NCI-H146 treated with DMSO at 0.1 percent for 48 hours (cell line): ENCODE results near the gene ELAC1.

Source experiments
- DNase-seq: peaks from one replicate; lab custom pipeline; 2025; ENCODE audit not compliant: unreplicated experiment; lab: John Stamatoyannopoulos, UW

The ELAC1 gene

GRCh38 chr18:51017140-51017879 lies 49.5 kb downstream of the ELAC1 start:
- DNase-seq: no peak

GRCh38 chr18:51020536-51020935 lies 52.7 kb downstream of the ELAC1 start:
- DNase-seq: no peak

GRCh38 chr18:51021226-51021965 lies 53.6 kb downstream of the ELAC1 start:
- no peak for DNase-seq

- DNase-seq: no peak
These were observed 57.7 kb downstream of the ELAC1 start for GRCh38 chr18:51025512-51025911.

- DNase-seq: peak; percentile 83
These were observed 60.5 kb downstream of the ELAC1 start for GRCh38 chr18:51028201-51028805.

- DNase-seq: no peak
These were observed 61.5 kb downstream of the ELAC1 start for GRCh38 chr18:51029378-51029693.

- peak; percentile 98 for DNase-seq
These were observed 62.1 kb downstream of the ELAC1 start, which contains the start of gene SMAD4 for GRCh38 chr18:51029694-51030536. Gene SMAD4 (plus strand): TSS chr18:51030213. CDS start chr18:51047047, 16,834 bp downstream.

- DNase-seq: peak; percentile 64
These were observed 62.9 kb downstream of the ELAC1 start for GRCh38 chr18:51030537-51031258.

GRCh38 chr18:51032193-51032592 lies 64.4 kb downstream of the ELAC1 start:
- DNase-seq: no peak

GRCh38 chr18:51037230-51037629 lies 69.4 kb downstream of the ELAC1 start:
- DNase-seq: no peak
